Measurements from ENCODE around the gene CHRNA5.

The CHRNA5 gene

DNA sequence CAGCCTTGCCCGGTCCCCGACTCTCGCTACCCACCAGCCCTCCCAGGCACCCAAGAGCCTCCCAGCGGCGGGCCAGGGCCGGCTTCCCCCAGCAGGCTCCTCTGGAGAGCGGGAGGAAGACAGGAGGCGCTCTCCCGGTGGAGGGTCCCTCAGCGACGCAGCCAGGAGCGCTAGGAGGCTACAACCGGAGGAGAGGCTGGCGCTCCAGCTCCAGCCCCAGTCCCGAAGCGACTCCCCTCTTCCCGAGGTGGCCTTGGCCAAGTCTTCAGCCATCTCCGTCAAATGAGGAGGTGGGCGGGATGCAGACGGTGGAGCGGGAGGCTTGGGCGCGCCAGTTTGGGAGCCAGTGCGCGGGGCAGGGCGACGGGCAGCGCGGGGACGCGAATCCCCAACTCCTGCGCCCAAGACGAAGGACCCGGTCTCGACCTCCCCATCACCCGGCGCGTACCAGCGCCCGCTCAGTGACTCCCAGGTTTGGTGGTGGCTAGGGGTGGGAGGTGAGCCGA lies 54.8 kb downstream of the CHRNA5 start:
- ChIA-PET POLR2A (no interaction called here), CTCF (interaction anchor here (0.9 to 3.5 kb wide), 7 partner anchors 9 to 565 kb away, joined by 4 to 43 read pairs (median 7); no protein-coding TSS in a partner anchor)
- no peak for DNase-seq (ENCODE audit: low read depth, low spot score)

DNA sequence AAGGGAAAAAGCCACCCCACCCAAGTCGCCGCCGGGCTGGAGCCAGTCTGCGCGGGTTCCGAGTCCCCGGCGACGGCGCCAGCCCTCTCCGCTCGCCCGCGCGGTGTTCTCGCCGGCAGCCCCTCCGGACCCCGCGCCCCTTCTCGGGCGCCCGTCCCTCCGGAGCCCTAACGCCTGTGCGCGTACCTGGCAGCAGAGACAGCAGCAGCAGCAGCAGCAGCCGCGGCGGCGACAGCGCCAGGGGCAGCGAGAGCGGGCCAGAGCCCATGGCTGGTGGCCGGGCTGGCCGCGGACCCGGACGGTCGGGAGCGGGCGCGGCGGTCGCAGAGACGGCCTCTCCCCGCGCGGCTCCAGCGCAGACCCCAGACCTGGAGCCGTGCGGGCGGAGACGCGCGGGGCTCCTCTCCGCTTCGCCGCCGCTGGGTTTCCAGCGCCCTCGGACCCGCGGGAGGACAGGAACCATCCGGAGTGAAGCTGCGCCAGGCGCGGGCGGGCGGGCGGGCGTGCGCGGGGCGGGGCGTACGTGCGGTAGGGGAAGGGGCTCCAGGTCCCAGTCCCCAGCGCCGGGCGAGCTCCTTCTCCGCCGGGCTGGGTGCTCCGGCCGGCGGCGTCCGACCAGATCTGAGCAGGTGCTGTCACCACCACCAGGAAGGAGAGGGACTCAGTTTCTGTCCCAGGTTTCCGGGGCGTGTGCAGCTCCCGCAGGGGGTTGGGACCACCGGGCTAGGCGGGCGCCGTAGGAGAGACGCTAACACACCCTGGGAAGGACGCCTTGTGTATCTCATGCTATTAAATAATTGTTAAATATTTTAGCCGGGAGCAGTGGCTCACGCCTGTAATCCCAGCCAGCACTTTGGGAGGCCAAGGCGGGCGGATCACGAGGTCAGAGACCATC lies 55.5 kb downstream of the CHRNA5 start, which contains the start of gene CHRNA3:
CHRNA3 (minus strand) TSS at position 470 of the 895 bp plus-strand sequence; CDS start at position 268, 202 bp downstream.
- POLR2A ChIA-PET: no interaction called here
- TF ChIP-seq, protein P1, sequence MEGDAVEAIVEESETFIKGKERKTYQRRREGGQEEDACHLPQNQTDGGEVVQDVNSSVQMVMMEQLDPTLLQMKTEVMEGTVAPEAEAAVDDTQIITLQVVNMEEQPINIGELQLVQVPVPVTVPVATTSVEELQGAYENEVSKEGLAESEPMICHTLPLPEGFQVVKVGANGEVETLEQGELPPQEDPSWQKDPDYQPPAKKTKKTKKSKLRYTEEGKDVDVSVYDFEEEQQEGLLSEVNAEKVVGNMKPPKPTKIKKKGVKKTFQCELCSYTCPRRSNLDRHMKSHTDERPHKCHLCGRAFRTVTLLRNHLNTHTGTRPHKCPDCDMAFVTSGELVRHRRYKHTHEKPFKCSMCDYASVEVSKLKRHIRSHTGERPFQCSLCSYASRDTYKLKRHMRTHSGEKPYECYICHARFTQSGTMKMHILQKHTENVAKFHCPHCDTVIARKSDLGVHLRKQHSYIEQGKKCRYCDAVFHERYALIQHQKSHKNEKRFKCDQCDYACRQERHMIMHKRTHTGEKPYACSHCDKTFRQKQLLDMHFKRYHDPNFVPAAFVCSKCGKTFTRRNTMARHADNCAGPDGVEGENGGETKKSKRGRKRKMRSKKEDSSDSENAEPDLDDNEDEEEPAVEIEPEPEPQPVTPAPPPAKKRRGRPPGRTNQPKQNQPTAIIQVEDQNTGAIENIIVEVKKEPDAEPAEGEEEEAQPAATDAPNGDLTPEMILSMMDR (IDR thresholded peaks at IDR 0.05; ENCODE audit: insufficient read depth, low read length, missing control alignments): no peak
- no peak for DNase-seq (ENCODE audit: low read depth, low spot score)
- no peak within 1 kb of the TSS for H3K4me3 ChIP-seq (ENCODE audit: low read depth, low read length)
- CTCF ChIA-PET: interaction anchor here (0.9 to 3.5 kb wide), 5 partner anchors 23 to 132 kb away, joined by 3 to 43 read pairs (median 4); no protein-coding TSS in a partner anchor

More for the DNA sequence above, 54.8 kb downstream of the CHRNA5 start:
- TF ChIP-seq, protein P1 (IDR thresholded peaks at IDR 0.05; ENCODE audit: insufficient read depth, low read length, missing control alignments): no peak
- H3K4me3 ChIP-seq (ENCODE audit: low read depth, low read length): no peak overlapping the region

DNA sequence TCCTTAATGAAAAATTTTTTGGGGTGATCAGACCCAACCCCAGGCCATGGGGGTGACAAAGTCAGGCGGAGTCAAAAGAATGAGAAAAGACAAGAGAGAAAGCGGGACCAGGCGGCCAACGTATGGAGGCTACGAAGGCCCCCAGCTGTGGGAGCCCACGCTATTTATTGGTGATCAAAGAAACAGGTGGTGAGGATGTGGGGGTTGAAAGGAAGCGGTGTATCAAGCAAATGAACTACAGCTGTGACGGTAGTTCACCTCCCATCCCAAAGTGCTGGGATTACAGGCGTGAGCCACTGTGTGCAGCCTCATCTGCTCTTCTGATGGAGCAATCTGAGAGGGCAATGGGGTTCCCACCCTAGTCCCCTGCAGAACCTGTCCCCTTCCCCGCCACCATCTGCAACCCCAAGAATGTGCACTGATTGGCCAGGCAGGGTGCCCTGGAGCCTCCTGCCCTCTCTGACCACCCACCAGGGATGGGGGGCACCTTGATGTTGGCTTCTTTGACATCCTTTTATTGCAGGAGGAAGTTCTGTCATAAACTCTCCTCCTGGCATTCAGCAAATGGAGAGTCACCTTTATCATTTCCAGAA lies 56.6 kb downstream of the CHRNA5 start:
- no peak for DNase-seq (ENCODE audit: low read depth, low spot score)
- CTCF ChIA-PET: interaction anchor here (1.3 to 1.7 kb wide), 2 partner anchors 87 to 88 kb away, joined by 4 to 7 read pairs; no protein-coding TSS in a partner anchor
- POLR2A ChIA-PET: no interaction called here

DNA sequence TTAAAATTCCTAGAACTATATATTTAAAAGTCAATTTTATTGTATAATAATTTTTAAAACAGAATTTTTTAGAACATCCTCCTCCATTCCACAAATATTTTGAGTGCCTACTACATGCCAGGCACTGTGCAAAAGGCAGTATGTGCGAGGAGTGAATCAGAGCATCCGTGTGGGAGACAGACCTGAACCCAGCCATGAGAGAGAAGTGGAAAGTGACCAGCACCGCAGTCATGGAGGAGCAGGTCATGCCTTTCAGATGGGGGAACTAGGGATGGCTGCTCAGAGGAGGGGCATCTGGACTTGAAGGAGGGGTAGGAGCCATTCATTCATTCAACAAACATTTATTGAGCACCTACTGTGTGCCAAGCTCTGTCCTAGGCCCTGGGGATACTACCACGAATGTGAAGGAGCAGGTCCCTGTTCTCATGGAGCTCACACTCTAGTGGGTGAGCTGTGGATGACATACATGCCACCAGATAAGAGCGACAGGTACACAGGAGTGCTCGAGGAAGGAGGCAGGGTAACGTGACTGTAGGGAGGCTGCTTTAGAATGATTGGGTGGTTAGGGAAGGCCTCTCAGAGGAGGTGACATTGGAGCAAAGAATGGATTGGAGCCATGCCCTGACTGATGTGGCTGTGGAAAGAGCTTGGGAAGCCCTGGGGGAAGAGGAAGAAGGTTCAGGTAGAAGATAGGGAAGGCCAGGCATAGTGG lies 58.6 kb downstream of the CHRNA5 start:
- no peak for DNase-seq (ENCODE audit: low read depth, low spot score)
- H3K4me3 ChIP-seq (ENCODE audit: low read depth, low read length): no peak overlapping the region
- TF ChIP-seq, protein P1 (IDR thresholded peaks at IDR 0.05; ENCODE audit: insufficient read depth, low read length, missing control alignments): no peak
- POLR2A ChIA-PET: no interaction called here
- CTCF ChIA-PET: interaction anchor here (1.0 to 1.7 kb wide), 4 partner anchors 15 to 86 kb away, joined by 3 to 9 read pairs (median 6); no protein-coding TSS in a partner anchor

More for the DNA sequence above, 56.6 kb downstream of the CHRNA5 start:
- no peak overlapping the region for H3K4me3 ChIP-seq (ENCODE audit: low read depth, low read length)
- TF ChIP-seq, protein P1 (IDR thresholded peaks at IDR 0.05; ENCODE audit: insufficient read depth, low read length, missing control alignments): no peak

DNA sequence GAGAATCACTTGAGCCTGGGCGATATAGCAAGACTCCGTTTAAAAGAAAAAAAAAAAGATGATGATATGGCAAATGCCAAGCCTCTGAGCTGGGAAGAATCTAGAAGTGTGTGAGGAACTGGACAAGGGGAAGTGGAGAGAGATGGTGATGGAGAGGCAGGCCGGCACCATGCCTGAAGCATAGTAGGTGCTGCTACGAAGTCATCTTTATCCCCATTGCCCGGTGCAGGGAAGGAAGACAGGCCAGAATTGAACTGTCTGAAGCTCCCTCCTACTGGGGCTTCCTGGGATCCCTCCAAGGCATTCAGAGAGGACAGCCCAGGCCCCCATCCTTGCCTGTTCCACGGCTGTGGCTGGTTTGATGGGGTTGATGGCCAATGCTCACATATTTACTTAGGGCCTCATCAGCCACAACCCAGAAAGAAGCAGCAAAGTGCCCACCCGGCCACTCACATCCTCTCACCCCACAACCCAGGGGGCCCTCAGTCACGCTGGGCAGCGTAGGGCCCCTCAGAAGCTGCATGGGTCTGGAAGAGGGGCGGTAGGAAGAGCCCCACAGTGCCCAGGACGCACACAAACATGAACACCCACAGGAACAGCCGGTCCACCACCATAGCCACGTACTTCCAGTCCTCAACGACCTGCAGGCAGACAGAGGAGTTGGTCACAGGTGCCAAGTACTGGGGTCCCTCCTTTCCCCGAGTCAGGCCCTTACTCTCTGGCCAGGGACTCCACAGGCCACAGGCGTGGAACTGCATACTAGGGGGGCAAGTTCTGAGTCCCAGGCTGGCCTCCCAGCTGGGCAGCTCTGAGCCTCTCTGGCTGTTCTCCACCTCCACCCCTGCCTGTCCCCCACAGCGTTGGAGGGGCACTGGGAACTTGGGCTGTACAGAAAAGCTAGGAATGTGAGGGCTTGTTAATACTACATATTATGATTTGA lies 59.6 kb downstream of the CHRNA5 start:
- no peak overlapping the region for H3K4me3 ChIP-seq (ENCODE audit: low read depth, low read length)
- ChIA-PET POLR2A (no interaction called here), CTCF (interaction anchor here (1.2 to 1.7 kb wide), 3 partner anchors 9 to 85 kb away, joined by 3 to 9 read pairs (median 3); no protein-coding TSS in a partner anchor)
- TF ChIP-seq, protein P1 (IDR thresholded peaks at IDR 0.05; ENCODE audit: insufficient read depth, low read length, missing control alignments): no peak
- no peak for DNase-seq (ENCODE audit: low read depth, low spot score)
